Stimulated activated naive CD8-positive, alpha-beta T cell treated with anti-CD3 and anti-CD28 coated beads, Interleukin-15, amount 100 ng/mL, for 72 hours (primary cell): ENCODE data around the gene TENM4.

Experiments used
- ATAC-seq: fragments of 150-1000 bp; cut with Tn5 transposase; 2 replicates; pipeline ENCODE4 v1.10.0; 2021; ENCODE audit warnings: mild to moderate bottlenecking, moderate library complexity
- DNase-seq, 2 donors: peaks; one replicate each; pipeline ENCODE4 v3.0.0; 2021 to 2022
- H3K27ac Mint-ChIP-seq, 2 donors: one replicate each; pipeline ENCODE4 v1.8.0; 2022; ENCODE audit warnings: mild to moderate bottlenecking in 2 of 2, mixed read lengths in 2 of 2, moderate library complexity in 2 of 2
- H3K27me3 Mint-ChIP-seq: one replicate; pipeline ENCODE4 v1.8.0; 2022; ENCODE audit warnings: mixed read lengths
- H3K4me1 Mint-ChIP-seq: one replicate; pipeline ENCODE4 v1.8.0; 2022; ENCODE audit warnings: mild to moderate bottlenecking, mixed read lengths
- H3K4me3 Mint-ChIP-seq, 2 donors: one replicate each; pipeline ENCODE4 v1.8.0; 2022; ENCODE audit warnings: mild to moderate bottlenecking in 2 of 2, mixed read lengths in 2 of 2, moderate library complexity in 1 of 2
- H3K9me3 Mint-ChIP-seq, 2 donors: one replicate each; pipeline ENCODE4 v1.8.0; 2022; ENCODE audit warnings: mixed read lengths in 2 of 2

The TENM4 gene

DNA sequence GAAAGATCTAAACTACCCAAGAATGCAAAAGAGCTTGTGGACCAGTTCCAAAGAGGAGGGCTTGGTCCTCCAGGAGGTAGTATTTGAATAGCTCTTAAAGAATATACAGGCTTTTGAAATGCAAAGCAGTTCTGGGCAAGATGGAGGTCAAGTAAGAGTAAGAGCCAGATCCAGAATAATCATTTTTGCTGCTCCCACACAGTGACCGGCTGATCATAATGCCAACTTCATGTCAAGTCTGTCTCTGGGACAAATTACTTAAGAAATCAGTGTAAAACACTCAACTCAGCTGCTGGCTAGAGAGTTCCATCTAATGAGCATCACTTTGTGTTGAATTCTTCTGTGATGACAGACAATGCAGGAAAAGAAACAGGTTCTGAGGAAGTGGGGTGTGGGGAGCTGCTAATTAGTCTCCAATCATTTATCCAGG, 615.2 kb downstream of the TENM4 start:
- no peak for DNase-seq
- H3K4me3 Mint-ChIP-seq, result no peak overlapping the region

DNA sequence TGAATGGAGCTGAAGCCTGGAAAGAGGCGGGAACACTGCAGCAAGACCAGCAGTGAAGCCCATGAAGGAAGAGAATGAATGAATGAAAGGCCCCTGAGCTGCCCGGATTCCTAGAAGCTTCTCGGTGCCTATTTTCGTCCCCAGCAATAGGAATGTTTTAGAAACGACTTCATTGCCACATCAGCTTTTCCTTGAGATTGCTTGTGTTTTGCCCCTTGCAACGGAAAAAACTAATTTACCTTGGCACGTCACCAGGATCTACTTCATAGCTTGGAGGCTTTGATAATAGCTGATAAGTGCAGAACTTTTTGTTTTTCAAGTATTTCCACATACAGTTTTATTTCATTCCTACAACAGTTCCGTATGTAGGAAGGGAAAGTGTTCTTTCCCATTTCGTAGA, 617.2 kb downstream of the TENM4 start:
- Mint-ChIP-seq H3K27ac (peak overlapping the region in 1 of 2 donors; percentile 6), H3K9me3 (no peaks in the 10 kb centered on the region), H3K27me3 (peaks cover 8% of the 10 kb centered on the region), H3K4me1 (no peaks in the 10 kb centered on the region), H3K4me3 (no peak overlapping the region)
- DNase-seq (no peak), ATAC-seq (no peak)

More for the DNA sequence above, 615.2 kb downstream of the TENM4 start:
- Mint-ChIP-seq H3K9me3 (no peaks in the 10 kb centered on the region), H3K27me3 (no peaks in the 10 kb centered on the region), H3K4me1 (no peaks in the 10 kb centered on the region), H3K27ac (no peak overlapping the region)
- no peak for ATAC-seq

DNA sequence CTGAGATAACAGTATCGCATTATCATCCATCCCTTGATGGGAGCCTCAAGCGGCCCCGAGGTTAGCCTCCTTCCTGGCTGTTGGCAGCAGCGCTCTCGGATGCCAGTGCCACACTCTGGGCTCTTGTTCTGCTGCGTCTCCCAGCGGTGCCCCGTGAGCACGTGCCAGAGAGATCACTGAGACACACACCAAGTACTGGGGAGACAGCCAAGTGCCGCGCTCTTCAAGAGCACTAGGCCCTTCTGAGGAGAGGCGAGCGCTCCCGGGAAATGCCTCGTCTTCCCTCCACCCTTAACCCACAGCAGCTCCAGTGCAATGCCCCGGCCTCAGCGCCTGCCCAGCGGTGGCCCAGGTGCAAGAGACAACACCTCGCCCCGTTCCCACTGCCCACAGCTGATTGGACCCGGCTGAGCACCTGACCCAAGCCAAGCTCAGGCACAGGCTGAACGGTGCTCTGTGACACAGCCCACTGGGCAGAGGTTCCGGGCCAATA, 617.9 kb downstream of the TENM4 start:
- no peaks in the 10 kb centered on the region for H3K9me3 Mint-ChIP-seq
- ATAC-seq (no peak), DNase-seq (no peak)
- H3K27me3 Mint-ChIP-seq, result peaks cover 8% of the 10 kb centered on the region
- no peak overlapping the region for H3K4me3 Mint-ChIP-seq
- H3K4me1 Mint-ChIP-seq, result no peaks in the 10 kb centered on the region
- peak overlapping the region in 1 of 2 donors; percentile 6 for H3K27ac Mint-ChIP-seq

DNA sequence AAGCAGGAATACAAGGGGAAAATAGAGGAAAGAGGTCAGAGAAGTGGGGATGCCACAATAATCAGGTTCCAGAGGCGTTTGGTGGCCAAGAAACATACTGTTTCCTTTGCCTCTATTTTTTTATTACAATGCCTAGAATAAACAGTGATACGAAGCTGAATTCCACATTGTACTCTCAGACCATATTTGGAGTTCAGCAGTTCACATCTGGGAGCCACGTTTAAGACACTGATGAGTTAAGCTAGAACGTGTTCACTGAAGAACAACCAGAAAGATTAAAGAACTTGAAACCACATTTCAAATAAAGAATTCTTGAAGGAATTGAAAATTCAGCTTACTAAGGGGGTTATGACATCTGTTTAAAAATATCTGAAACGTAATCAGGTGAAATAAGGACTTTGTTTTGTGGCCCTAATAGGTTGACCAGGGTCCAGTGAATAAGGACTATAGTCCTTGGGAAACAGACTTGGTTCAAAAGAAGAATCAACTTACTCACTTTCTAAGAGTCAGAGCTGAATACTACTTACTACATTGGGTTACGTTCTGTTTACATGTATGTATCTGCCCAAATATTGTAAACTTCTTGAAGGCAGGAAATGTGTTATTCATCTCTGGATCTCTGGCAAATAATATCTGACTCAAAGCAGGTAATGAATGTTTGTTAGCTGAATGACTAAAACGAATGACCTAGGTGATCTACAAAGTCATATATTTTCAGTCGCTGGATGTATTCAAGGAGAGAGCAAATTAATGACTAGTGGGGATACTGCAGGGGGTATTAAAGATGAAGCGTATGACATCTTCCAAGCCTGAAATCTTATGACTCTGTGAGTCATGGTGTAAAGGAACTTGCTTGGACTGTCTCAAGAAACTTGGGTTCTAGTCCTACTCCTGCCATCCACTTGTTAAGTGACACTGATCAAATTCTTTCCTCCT, 619.2 kb downstream of the TENM4 start:
- H3K27ac Mint-ChIP-seq, result no peak overlapping the region

DNA sequence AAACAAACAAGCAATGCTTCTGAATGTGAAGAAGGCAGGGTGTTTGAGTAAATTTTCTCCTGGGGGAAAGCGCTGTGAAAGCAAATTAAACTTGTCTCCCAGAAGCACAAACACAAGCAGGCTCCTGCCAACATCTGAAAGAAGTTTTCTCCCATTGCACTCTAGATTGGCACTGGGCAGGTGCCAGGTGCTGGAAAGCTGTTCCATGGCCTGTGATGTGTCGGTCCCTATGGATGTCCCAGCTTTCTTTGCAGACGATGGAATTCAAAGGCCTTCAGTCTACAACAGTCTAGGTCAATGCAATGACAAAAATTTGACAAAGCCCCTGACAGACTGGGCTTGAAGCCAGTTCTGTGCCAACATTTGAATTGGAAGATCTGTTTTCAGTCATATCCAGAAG, 620.1 kb downstream of the TENM4 start:
- no peak overlapping the region for H3K4me3 Mint-ChIP-seq
- no peaks in the 10 kb centered on the region for H3K4me1 Mint-ChIP-seq
- no peak overlapping the region for H3K27ac Mint-ChIP-seq
- no peaks in the 10 kb centered on the region for H3K9me3 Mint-ChIP-seq
- ATAC-seq, result no peak
- H3K27me3 Mint-ChIP-seq, result peaks cover 14% of the 10 kb centered on the region
- no peak for DNase-seq

More for the DNA sequence above, 619.2 kb downstream of the TENM4 start:
- DNase-seq (no peak), ATAC-seq (no peak)
- Mint-ChIP-seq H3K27me3 (peaks cover 13% of the 10 kb centered on the region), H3K4me1 (no peaks in the 10 kb centered on the region), H3K4me3 (no peak overlapping the region), H3K9me3 (no peaks in the 10 kb centered on the region)

DNA sequence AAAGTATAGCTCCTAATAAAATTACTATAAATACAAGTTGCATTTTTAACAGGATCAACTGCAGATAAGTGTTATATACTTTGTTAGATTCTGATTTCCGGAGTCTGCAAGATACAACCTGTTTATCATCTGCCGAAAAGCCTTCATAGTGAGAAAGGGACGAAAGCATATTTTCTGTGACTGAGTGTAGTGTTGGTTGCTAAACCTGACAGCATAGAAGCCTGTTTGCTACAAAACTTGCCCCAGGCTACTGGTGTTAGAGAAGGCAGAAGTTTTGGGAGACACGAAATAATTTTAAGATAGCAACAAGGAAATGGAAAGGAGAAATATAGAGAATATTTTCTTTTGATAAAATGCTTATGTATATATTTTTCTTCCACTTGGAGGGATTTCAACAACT, 622.6 kb downstream of the TENM4 start:
- no peaks in the 10 kb centered on the region for H3K9me3 Mint-ChIP-seq
- ATAC-seq (no peak), DNase-seq (no peak)
- no peak overlapping the region for H3K27ac Mint-ChIP-seq
- no peaks in the 10 kb centered on the region for H3K4me1 Mint-ChIP-seq
- peaks cover 14% of the 10 kb centered on the region for H3K27me3 Mint-ChIP-seq
- H3K4me3 Mint-ChIP-seq, result no peak overlapping the region

DNA sequence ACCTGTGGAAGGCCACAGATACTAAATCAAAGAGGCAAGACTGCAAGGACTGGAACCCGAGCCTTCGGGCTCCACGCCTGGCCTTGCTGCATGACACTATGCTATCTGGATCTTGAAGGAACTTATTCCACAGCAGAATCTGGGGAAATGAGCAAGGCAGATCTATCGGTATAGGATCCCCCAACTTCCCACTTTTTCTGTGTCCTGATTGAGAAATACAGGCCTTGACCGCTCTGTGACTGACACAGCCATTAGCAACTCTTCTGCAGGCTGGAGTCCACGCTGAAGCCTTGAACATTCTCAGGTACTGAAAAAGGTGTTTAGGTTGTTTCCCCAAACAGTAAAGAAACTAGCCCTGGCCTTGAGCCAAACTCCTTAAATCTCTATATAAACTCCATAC, 625.0 kb downstream of the TENM4 start:
- ATAC-seq (no peak), DNase-seq (no peak)
- Mint-ChIP-seq H3K4me3 (no peak overlapping the region), H3K27ac (no peak overlapping the region), H3K27me3 (peaks cover 14% of the 10 kb centered on the region), H3K9me3 (no peaks in the 10 kb centered on the region), H3K4me1 (no peaks in the 10 kb centered on the region)

DNA sequence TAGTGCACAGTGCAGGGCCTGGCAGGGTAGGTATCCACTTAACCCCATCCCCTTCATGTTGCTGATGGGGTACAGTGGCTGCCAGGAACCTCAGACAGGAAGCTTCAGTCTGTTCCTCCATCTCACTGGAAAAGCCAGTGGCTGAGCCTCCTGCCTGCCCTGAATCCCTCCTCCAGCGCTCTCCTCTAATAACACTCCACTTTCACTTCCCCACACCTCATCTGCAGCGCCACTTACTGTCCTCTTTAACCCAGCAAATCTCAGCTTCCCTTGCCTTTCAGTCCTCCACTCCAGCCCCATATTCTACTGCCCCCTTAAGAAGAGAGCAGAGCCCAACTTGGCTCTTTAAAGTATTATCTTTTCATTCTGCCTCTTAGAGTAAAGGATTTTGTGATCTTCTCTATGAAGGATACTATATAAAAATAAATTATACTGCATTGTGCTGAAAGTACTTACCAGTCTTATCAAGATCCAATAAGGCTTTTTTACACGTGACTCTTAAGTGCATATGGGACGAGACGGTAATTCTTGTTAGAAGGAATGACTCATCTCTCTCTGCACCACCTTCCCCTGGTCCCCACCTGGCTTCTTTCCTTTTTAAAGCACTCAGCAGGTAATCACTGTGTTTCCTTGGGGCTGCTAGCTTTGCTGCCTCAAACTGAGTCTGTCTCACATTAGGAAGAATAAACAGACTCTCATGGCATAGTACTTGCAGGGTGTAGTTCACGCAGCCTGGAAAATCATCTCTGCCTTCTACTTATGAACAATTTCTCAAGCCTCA, 628.1 kb downstream of the TENM4 start:
- Mint-ChIP-seq H3K9me3 (no peaks in the 10 kb centered on the region), H3K4me1 (no peaks in the 10 kb centered on the region), H3K4me3 (no peak overlapping the region), H3K27me3 (peaks cover 6% of the 10 kb centered on the region), H3K27ac (no peak overlapping the region)
- ATAC-seq (no peak), DNase-seq (no peak)

DNA sequence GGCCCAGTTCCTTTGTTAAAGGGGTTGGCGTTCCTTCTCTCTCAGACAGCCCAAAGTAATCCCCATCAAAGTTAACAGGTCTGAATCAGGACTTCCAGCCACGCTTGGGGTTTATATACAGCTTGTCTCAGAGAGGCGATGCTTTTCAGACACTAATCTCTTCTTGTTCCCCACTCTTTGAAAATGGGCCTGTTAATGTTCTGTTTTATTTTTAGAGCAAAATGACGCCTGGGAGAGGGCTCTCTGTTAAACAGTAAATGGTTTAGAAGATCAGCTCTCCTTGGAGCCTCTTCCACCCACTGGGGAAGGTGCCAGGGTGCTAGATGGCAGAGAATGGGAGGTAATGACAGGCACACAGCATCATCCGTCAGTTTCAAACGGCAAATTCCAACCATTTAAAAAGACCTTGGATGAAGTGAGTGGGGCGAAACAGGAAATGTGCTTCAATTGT, 630.2 kb downstream of the TENM4 start:
- Mint-ChIP-seq H3K4me1 (no peaks in the 10 kb centered on the region), H3K27ac (no peak overlapping the region), H3K4me3 (no peak overlapping the region), H3K27me3 (peaks cover 7% of the 10 kb centered on the region), H3K9me3 (no peaks in the 10 kb centered on the region)
- no peak for ATAC-seq
- DNase-seq, result no peak

DNA sequence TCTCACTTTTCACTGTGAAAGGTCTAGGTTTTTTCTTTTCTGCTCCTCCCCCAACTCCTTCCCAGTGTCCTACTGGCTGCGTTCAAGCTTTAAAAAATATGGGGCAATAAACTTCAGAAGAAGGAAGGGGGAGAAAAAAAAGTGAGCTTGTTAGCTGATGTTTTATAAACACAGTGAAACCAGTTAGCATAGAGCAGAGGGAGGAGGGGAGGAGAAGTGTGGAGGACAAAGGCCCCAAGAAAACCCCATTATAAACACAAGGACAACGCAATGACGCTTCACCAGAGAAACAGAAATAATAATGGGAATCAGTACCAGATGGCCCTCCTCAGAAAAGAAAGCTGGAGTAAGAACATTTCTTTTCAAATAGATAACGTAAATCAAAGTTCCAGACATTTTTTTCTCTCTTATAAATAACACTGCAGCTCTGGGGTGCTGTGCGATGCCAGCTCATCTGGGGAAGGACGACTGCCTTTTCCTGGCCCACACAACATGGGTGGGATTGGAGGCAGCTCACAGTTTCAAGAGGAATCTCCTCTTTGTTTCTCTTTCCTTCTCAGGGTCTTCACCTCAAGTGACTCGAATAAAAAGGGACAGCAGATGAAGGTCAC, 630.8 kb downstream of the TENM4 start:
- no peak for ATAC-seq
- H3K27ac Mint-ChIP-seq, result no peak overlapping the region
- no peak overlapping the region for H3K4me3 Mint-ChIP-seq
- H3K9me3 Mint-ChIP-seq, result no peaks in the 10 kb centered on the region
- H3K27me3 Mint-ChIP-seq, result peaks cover 7% of the 10 kb centered on the region
- no peak for DNase-seq
- H3K4me1 Mint-ChIP-seq, result no peaks in the 10 kb centered on the region

DNA sequence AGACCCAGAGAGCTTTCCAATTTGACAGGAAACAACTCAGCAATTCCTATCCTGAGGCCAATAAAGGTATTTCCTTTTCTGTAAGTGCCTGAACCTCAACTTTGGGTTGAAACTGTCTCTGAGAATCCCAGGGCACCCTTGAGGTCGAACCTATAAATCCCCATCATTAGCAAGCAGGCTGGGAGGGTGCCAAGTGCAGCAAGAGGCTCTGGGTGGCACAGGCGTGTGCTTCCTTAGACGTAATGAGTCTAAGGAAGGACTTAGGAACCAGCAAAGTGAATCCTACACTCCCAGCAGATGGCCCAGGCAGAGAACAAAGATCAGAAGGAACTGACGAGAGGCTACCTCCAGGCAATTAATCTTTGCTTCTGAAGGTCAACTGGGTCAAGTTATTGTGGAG, 631.9 kb downstream of the TENM4 start:
- Mint-ChIP-seq H3K9me3 (no peaks in the 10 kb centered on the region), H3K27me3 (peaks cover 7% of the 10 kb centered on the region), H3K27ac (no peak overlapping the region), H3K4me3 (no peak overlapping the region), H3K4me1 (no peaks in the 10 kb centered on the region)
- ATAC-seq (no peak), DNase-seq (no peak)

DNA sequence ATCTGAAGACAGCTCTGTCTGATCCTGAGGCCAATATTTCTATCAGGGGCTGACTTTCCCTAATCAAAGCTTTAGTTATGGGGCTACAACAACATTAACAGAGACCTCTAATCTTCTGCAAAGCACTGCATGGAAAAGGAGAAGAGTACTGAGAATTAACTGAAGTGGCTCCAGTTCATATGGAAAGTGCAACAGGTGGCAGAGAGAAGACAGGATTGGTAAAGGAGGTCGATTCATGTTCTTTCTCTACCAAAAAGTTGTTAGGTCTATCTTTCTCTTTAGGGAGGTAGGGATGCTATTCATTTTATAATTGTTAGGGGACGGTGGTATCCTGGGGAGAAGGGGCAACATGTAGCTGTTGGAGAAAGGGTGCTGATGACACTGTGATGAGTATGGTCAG, 633.5 kb downstream of the TENM4 start:
- H3K27me3 Mint-ChIP-seq, result peaks cover 7% of the 10 kb centered on the region
- H3K4me1 Mint-ChIP-seq, result no peaks in the 10 kb centered on the region
- H3K4me3 Mint-ChIP-seq, result no peak overlapping the region
- DNase-seq (no peak), ATAC-seq (no peak)
- no peaks in the 10 kb centered on the region for H3K9me3 Mint-ChIP-seq
- no peak overlapping the region for H3K27ac Mint-ChIP-seq

DNA sequence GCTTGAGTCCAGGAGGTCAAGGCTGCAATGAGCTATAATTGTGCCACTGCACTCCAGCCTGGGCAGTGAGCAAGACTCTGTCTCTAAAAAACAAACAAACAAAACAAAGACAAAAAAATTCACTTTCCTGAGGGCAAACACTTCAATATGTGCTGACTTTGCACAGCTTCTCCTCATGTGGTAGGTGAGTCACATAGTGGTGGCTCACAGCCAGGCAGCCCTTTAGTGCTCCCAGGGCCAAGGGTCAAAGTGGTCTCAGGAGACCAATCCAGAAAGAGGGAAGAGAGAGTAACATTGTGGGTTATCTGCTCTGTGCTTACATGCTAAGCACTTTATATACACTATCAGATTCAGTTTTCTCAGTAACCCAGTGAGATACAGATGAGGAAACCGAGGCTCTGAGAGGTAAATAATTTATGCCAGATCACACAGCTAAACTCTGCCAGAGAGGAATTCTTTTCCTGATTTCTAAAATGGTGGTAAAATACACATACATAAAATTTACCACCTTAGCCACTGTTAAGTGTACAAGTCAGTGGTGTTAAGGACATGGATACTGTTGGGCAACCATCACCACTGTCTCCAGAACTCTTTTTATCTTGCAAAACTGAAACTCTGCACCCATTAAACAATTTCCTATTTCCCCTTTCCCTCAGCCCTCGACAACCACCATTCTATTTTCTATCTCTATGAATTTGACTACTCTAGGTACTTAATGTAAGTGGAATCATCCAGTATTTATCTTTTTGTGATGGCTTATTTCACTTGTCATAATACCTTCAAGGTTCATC, 634.4 kb downstream of the TENM4 start:
- H3K27ac Mint-ChIP-seq, result no peak overlapping the region
- H3K4me3 Mint-ChIP-seq, result no peak overlapping the region
- DNase-seq (no peak), ATAC-seq (no peak)
- no peaks in the 10 kb centered on the region for H3K4me1 Mint-ChIP-seq
- H3K9me3 Mint-ChIP-seq, result no peaks in the 10 kb centered on the region
- peaks cover 7% of the 10 kb centered on the region for H3K27me3 Mint-ChIP-seq

DNA sequence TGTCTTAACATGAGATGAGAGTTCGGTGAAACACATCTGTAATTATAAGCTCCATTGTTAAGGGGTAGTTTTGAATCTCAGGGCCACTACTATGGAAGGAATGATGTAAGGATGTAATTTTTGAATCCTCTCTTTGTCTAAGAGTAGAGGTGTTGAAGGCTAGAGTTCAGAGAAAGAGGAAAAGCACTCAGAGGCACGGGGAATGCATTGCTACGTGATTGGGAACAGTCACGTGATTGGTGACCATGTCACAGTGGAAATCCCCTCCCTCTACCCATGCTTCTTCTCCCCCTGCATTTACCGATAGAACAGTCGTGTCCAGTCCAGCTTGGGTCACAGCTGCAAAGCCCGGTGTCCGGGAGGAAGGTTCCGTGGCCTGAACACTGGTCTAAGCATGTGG, 635.8 kb downstream of the TENM4 start:
- no peak for DNase-seq
- Mint-ChIP-seq H3K27me3 (peaks cover 7% of the 10 kb centered on the region), H3K9me3 (no peaks in the 10 kb centered on the region), H3K27ac (no peak overlapping the region), H3K4me1 (no peaks in the 10 kb centered on the region), H3K4me3 (no peak overlapping the region)
- ATAC-seq, result no peak

DNA sequence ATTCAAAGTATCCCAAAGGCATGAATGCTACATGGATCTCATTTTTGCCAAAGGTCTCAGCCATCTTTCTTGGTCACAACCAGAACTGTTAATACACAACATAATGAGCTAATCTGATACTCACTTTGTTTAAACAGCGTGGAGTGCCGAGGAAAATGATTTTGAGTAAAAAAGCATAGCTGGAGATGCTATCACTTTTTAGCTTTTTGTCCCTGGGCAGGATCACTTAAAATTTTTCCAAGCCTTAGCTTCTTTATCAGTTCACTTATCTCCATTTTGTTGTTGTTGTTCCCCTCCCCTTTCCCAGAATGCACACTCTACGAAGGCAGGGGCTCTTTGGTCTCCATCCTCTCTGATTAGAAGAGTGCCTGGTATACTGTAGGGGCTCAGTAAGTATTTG, 636.8 kb downstream of the TENM4 start:
- ATAC-seq, result no peak
- H3K27ac Mint-ChIP-seq, result no peak overlapping the region

More for the DNA sequence above, 636.8 kb downstream of the TENM4 start:
- H3K27me3 Mint-ChIP-seq, result peaks cover 7% of the 10 kb centered on the region
- H3K9me3 Mint-ChIP-seq, result no peaks in the 10 kb centered on the region
- no peak for DNase-seq
- no peaks in the 10 kb centered on the region for H3K4me1 Mint-ChIP-seq
- H3K4me3 Mint-ChIP-seq, result no peak overlapping the region
